ENCODE results near the gene LRRC26. TPM values are rescaled to one million over a fixed set of nuclear protein-coding genes. Genes with fewer than 3 reads are reported as not detected.
"Not testable (repeated sequence)": the region's sequence is repeated elsewhere in the genome, so short reads cannot be mapped to it uniquely, and the experiment has no call there.

Gene LRRC26
- total and polyA plus RNA-seq, 2 experiments from 2014 or later, result not detected

GRCh38 chr9:137136881-137137607, 32.8 kb downstream of the LRRC26 start:
- no peak for DNase-seq
- Histone ChIP-seq H3K79me2 (ENCODE audit: insufficient read depth) (no peaks in the 10 kb centered on the region), H3F3A (ENCODE audit: insufficient read depth) (peaks cover 5% of the 10 kb centered on the region; the same call in 1 of the 2 replicates), H3K9me2 (ENCODE audit: insufficient read depth) (no peaks in the 10 kb centered on the region), H3K27me3 (replicated peaks; ENCODE audit: insufficient read depth) (peaks cover 35% of the 10 kb centered on the region), H3K4me3 (no peak overlapping the region), H3K36me3 (ENCODE audit: low read depth) (no peaks in the 10 kb centered on the region), H3K9me3 (ENCODE audit: low read depth) (no peaks in the 10 kb centered on the region), H4K20me1 (ENCODE audit: insufficient read depth) (no peaks in the 10 kb centered on the region), H3K27ac (no peak overlapping the region), H3K4me1 (ENCODE audit: insufficient read depth) (no peaks in the 10 kb centered on the region), H2AFZ (no peak overlapping the region), H3K9ac (no peak overlapping the region), H3K4me2 (ENCODE audit: unreplicated experiment) (no peak overlapping the region)
- TF ChIP-seq EZH2 (IDR thresholded peaks at IDR 0.05; ENCODE audit: insufficient read depth, poor library complexity, severe bottlenecking), result no peak
- no peak for TF ChIP-seq EZH2phosphoT487 (IDR thresholded peaks at IDR 0.05; ENCODE audit: insufficient read depth, low read depth)
- WGBS, 2 experiments (ENCODE audit: low coverage in 1 of 2, low lambda C conversion rate in 2 of 2, missing lambda C conversion rate in 2 of 2), result 55 to 65% methylated on average over 22 to 23 of the region's 23 CpGs
- in situ Hi-C loops (cut with MboI), result no loop called here

DNA sequence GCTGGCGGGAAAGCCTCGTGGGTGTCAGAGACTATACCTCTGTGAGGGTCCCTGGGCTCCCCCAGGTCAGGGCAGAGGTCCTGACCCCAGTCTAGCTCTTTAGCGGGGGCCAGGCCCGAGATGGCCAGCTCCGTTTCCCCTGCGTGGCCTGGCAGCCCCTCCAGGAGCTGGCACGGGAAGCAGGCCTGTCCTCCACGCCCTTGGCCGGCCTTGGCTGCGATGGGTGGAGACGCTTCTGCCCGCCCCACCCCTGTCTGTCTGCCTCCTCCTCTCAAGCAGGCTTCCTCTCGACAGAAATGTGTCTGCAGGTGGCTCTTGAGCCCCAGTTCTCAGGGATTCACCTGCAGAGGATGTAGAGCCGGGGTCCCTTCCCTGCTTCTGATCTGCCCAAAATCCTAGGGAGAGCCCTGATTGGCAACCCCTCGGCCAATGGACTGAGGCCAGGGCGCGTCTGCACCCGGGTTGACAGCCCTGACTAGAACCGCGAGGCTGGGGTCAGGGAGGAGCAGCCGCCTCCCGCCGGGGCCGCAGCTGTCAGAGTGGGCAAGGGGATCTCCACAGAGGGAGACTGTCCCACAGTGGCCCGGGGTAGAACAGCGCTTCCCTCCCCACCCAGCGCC, 33.5 kb downstream of the LRRC26 start:
- in situ Hi-C loops (cut with MboI), result no loop called here
- no peak overlapping the region for H3K4me2 ChIP-seq (ENCODE audit: unreplicated experiment)
- H3K27ac ChIP-seq, result no peak overlapping the region
- no peak overlapping the region for H3K9ac ChIP-seq
- no peaks in the 10 kb centered on the region for H3K9me2 ChIP-seq (ENCODE audit: insufficient read depth)
- H2AFZ ChIP-seq, result no peak overlapping the region
- H3K36me3 ChIP-seq (ENCODE audit: low read depth), result no peaks in the 10 kb centered on the region
- H3K4me1 ChIP-seq (ENCODE audit: insufficient read depth), result no peaks in the 10 kb centered on the region
- H3K9me3 ChIP-seq (ENCODE audit: low read depth), result no peaks in the 10 kb centered on the region
- WGBS, 2 experiments (ENCODE audit: low coverage in 1 of 2, low lambda C conversion rate in 2 of 2, missing lambda C conversion rate in 2 of 2), result 24% methylated on average over 23 to 25 of the region's 27 CpGs
- H4K20me1 ChIP-seq (ENCODE audit: insufficient read depth), result no peaks in the 10 kb centered on the region
- TF ChIP-seq EZH2 (IDR thresholded peaks at IDR 0.05; ENCODE audit: insufficient read depth, poor library complexity, severe bottlenecking) (no peak), EZH2phosphoT487 (IDR thresholded peaks at IDR 0.05; ENCODE audit: insufficient read depth, low read depth) (no peak)
- H3K79me2 ChIP-seq (ENCODE audit: insufficient read depth), result no peaks in the 10 kb centered on the region
- no peak overlapping the region for H3K4me3 ChIP-seq
- no peak for DNase-seq
- H3K27me3 ChIP-seq (replicated peaks; ENCODE audit: insufficient read depth), result peaks cover 35% of the 10 kb centered on the region
- H3F3A ChIP-seq (ENCODE audit: insufficient read depth), result peaks cover 5% of the 10 kb centered on the region; the same call in 1 of the 2 replicates

GRCh38 chr9:137135154-137135553, 34.7 kb downstream of the LRRC26 start:
- H3K9me3 ChIP-seq (ENCODE audit: low read depth); H3K79me2 ChIP-seq (ENCODE audit: insufficient read depth); H2AFZ ChIP-seq; H3K4me2 ChIP-seq (ENCODE audit: unreplicated experiment); H4K20me1 ChIP-seq (ENCODE audit: insufficient read depth); in situ Hi-C loops (cut with MboI); H3K9me2 ChIP-seq (ENCODE audit: insufficient read depth); H3K27ac ChIP-seq; H3K4me1 ChIP-seq (ENCODE audit: insufficient read depth); H3K9ac ChIP-seq; DNase-seq; H3F3A ChIP-seq (ENCODE audit: insufficient read depth); H3K36me3 ChIP-seq (ENCODE audit: low read depth); H3K4me3 ChIP-seq: not testable (repeated sequence)
- peaks cover 30% of the 10 kb centered on the region for H3K27me3 ChIP-seq (replicated peaks; ENCODE audit: insufficient read depth)
- 70 to 71% methylated on average over 9 of the region's 9 CpGs for WGBS, 2 experiments (ENCODE audit: low coverage in 1 of 2, low lambda C conversion rate in 2 of 2, missing lambda C conversion rate in 2 of 2)

DNA sequence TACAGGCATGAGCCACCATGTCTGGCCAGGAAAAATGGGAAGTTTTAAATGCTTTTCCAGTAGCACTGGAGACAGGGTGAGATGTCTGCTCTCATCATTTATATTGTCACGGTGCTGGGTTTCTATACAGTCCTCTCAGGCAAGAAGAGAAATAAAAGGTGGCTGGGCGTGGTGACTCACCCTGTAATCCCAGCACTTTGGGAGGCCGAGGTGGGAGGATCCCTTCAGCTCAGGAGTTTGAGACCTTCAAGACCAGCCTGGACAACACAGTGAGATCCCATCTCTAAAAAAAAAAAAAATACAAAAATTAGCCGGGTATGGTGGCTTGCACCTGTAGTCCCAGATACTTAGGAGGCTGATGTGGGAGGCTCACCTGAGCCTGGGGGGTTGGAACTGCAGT, 35.7 kb downstream of the LRRC26 start:
- no peak for TF ChIP-seq EZH2 (IDR thresholded peaks at IDR 0.05; ENCODE audit: insufficient read depth, poor library complexity, severe bottlenecking)
- no peak for TF ChIP-seq EZH2phosphoT487 (IDR thresholded peaks at IDR 0.05; ENCODE audit: insufficient read depth, low read depth)

More for the DNA sequence above, 35.7 kb downstream of the LRRC26 start:
- no peaks in the 10 kb centered on the region for H4K20me1 ChIP-seq (ENCODE audit: insufficient read depth)
- H3K36me3 ChIP-seq (ENCODE audit: low read depth), result no peaks in the 10 kb centered on the region
- WGBS, 2 experiments (ENCODE audit: low coverage in 1 of 2, low lambda C conversion rate in 2 of 2, missing lambda C conversion rate in 2 of 2), result 55 to 57% methylated on average over 4 of the region's 4 CpGs
- no peak overlapping the region for H2AFZ ChIP-seq
- H3K9me3 ChIP-seq (ENCODE audit: low read depth), result no peaks in the 10 kb centered on the region
- no peaks in the 10 kb centered on the region for H3K9me2 ChIP-seq (ENCODE audit: insufficient read depth)
- no peak overlapping the region for H3K4me2 ChIP-seq (ENCODE audit: unreplicated experiment)
- peaks cover 3% of the 10 kb centered on the region for H3K79me2 ChIP-seq (ENCODE audit: insufficient read depth)
- H3K4me3 ChIP-seq, result no peak overlapping the region
- DNase-seq, result no peak
- peaks cover 21% of the 10 kb centered on the region for H3K27me3 ChIP-seq (replicated peaks; ENCODE audit: insufficient read depth)
- H3K4me1 ChIP-seq (ENCODE audit: insufficient read depth), result no peaks in the 10 kb centered on the region
- peaks cover 5% of the 10 kb centered on the region; the same call in 1 of the 2 replicates for H3F3A ChIP-seq (ENCODE audit: insufficient read depth)
- H3K27ac ChIP-seq, result no peak overlapping the region
- no peak overlapping the region for H3K9ac ChIP-seq
- in situ Hi-C loops (cut with MboI), result no loop called here

Data from GM23248 (cell line).